Activated CD8-positive, alpha-beta memory T cell treated with anti-CD3 and anti-CD28 coated beads for 48 hours (primary cell): Measurements from ENCODE around the gene ADO.
A peak's percentile ranks its signal among the peaks of the same experiment; 100 is the strongest.

Source experiments
- DNase-seq, 3 experiments: peaks; one replicate each; pipeline ENCODE4 v3.0.0-alpha.2; 2020; ENCODE audit warnings: low read depth in 2 of 3, low spot score in 2 of 3

The ADO gene

DNA sequence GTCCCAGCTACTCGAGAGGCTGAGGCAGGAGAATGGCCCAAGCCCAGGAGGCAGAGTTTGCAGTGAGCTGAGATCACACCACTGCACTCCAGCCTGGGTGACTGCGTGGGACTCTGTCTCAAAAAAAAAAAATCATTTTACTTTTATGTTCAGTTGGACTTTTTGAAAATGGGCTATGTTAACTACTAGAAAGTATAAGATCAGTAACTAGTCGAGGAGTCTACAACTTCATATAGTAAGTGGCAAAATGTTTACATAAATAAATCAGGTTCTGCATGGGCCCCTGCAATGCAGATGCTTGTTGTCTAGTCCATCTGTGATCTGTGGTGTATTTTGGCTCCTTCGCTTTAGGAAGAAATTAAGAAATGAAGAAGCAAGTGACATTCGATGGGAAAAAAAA lies 12.3 kb upstream of the ADO start:
- DNase-seq: no peak

GRCh38 chr10:62794306-62794705 lies 10.2 kb upstream of the ADO start:
- DNase-seq: no peak

- no peak for DNase-seq
Measured at GRCh38 chr10:62795100-62795499, 9.4 kb upstream of the ADO start.

- DNase-seq: no peak
Measured at GRCh38 chr10:62795762-62796161, 8.8 kb upstream of the ADO start.

DNA sequence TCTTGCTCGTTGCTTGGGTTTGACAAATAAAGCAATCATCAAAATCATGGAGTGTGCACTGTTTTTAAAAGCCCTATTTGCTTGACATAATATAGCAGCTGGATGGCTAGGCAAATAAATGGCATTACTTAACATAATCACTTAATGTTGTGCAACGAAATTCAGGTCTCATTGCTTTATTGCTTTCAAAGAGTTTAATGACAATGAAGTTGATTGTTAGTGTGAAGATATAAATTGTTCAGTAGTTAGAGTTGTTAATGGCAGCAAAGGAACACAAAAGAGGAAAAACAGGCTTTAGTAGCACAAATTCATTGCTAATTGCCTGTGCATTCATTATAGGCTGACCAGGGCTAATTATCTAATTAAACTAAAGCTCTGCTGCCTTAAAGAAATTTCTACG lies 7.6 kb upstream of the ADO start:
- DNase-seq: no peak

DNA sequence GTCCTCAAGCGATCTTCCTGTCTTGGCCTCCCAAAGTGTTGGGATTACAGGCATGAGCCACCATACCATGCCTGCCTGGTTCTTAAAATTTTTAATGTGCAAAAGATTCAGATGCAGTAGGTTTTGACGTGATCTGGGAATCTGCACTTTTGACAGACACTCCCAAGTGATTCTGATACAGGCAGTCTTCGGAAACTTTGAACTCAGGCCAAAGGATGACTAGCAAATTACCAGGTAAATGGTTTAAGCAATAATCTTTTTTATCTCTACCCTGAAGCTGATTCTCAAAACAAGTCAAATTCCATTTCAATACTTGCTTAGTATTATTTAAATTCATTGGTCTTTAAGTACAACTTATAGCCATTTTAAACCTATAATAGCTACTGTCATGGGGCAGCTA lies 2.6 kb upstream of the ADO start:
- DNase-seq: no peak

- DNase-seq: no peak
Measured at GRCh38 chr10:62803724-62804355, 680 bp upstream of the ADO start.

DNA sequence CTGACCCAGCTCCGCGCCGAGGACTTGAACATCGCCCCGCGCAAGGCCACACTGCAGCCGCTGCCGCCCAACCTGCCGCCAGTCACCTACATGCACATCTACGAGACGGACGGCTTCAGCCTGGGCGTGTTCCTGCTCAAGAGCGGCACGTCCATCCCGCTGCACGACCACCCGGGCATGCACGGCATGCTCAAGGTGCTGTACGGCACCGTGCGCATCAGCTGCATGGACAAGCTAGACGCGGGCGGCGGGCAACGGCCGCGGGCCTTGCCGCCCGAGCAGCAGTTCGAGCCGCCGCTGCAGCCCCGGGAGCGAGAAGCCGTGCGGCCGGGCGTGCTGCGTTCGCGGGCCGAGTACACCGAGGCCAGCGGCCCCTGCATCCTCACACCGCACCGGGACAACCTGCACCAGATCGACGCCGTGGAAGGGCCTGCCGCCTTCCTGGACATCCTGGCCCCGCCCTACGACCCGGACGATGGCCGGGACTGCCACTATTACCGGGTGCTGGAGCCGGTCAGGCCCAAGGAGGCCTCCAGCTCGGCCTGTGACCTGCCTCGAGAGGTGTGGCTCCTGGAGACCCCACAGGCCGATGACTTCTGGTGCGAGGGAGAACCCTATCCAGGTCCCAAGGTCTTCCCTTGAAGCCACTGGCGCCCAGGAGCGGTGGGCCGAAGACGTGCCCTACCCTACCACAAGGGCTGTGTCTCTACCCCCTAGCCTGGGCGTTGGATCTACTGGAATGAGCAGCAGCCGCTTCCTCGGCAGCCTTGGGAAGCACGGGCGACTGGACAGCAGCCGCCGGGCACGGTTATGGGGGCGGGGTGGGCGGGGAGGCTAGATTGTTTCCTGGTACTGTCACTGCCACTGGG lies 945 bp downstream of the ADO start:
- peak in 1 of 3 experiments; percentile 33 for DNase-seq

- DNase-seq: no peak
Measured at GRCh38 chr10:62806251-62806650, 1.7 kb downstream of the ADO start.

DNA sequence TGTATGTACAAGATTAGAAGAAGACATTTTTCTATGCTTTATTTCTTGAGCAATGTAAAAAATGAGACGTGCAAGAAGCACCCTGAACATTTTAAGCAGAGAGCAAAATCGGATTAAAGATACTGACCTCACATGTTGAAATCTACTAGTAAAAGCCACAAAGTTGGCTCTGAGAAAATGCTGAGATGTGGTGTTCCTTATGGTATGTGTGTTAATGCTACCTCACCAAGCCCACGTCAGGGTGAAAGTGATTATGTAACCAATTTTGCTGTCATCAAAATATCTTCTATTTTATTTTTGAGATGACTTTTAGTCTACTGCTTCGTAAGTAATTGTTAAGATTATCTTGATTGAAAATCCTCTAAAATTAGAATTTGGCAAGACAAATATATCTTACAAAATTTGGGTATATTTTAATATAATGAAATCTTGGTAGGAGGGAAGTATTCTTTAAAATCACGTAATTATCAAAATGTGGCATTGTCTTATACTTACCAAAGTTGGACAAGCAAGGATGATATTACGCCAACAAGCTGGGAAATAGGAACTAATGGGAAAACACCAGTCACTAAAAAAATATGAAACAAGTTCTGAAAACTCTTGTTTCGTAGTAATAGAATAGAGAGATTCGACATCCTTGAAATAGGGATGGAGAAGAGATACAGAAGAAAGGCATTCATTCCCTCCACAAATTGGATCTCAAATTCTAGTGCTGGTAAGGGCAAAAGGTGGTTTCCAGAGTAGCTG lies 5.8 kb downstream of the ADO start:
- no peak for DNase-seq

- peak; percentile 52 to 65 (median 65) for DNase-seq
Measured at GRCh38 chr10:62811159-62811875, 6.8 kb downstream of the ADO start.

DNA sequence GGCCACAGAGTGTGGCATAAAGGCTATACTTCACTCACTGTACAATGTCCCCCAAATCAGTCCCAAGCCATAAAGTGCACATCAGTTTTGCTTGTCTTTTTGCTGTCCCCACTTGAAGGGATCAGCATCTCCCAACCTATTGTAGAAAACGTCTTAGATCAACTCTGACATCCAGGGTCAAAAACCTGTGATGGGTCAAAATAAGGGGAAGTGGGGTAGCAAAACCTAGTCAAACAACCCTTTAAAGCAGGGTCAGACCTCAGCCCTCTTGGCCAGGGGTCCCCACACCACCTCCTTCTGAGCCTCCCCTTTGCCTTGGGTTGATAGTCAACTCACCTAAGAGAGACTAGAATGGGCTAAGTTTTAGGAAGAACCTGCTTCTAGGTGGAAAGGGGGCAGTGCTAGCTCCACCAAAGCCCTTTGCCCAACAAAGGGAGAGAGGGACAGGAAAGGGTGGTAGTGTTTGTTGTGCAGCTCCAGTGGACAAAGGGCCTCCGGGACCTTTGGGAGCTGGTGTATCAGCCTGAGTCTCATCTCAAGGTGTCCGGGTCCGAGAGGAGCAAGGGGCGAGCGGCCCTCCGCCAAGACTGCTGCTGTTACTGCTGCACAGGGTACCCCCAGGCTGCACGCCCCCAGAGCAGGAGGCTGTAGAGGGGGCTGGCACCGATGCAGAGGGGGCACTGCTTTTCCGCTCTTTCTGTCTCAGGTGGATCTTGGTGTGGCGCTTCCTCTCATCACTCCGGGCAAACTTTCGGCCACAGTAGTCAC lies 8.3 kb downstream of the ADO start:
- DNase-seq: no peak

GRCh38 chr10:62813453-62813852 lies 8.9 kb downstream of the ADO start:
- DNase-seq: no peak

GRCh38 chr10:62813981-62814380 lies 9.5 kb downstream of the ADO start:
- DNase-seq: no peak

DNA sequence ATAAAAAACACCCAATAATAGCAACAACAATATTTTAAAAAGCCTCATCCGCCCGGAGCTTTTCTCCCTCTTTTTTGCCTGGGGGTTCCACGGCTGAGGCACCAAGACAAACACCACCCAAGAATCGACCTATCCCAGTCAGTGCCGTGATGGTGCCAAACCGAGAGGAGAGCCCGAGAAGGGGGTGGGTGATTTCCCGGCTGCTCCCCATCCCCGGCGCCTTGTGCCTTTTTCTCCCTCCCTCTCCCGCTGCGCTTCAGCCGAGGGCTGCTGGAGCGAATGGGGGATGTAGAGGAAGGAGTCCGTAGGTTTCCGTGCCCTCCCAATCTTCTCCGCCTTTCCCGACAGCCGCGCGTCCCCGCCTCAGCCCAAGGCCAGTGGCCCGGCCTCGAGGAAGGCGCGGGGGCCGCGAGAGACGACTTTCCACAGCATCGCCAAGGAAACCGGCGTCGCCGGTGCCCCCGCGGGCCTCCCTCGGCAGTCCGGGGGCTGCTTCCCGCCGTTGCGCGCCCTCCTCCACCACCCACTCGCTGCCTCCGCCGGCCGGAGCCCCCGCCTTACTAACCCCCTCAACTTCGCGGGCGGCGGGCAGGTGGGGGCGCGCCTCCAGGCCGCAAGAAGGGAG lies 10.3 kb downstream of the ADO start:
- DNase-seq: peak in 1 of 3 experiments; percentile 10

DNA sequence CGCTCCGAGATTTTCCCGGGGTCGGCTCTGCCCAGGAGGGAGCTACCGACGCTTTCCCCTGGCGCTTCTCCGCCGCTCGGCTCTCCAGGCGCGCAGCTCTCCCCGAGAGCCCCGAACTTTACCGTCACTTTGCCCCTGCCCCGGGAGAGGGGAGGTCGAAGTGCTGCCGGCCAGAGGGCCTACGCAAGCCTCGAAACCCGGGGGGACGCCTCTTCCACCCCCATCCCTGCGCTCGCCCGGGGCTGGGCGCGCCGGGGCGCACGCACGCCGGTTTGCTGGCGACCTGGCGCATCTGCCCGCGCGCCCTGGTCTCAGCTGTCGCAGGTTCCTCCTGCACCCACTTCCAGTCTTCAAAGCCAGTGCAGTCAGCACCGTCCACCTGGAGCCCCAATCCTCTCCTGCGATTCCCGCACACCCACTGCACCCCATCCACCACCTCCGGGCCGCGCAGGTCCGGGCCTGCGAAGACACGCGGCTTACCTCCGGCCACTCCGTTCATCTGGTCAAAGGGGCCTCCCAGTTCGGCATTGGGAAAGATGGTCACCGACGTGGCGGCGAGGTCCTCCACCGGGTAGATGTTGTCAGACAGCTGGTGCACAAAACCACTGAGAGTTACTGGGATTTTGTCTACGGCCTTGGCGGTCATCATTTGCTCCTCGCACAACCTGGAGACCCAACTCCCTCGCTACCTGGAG lies 11.0 kb downstream of the ADO start:
- peak in 1 of 3 experiments; percentile 17 for DNase-seq

DNA sequence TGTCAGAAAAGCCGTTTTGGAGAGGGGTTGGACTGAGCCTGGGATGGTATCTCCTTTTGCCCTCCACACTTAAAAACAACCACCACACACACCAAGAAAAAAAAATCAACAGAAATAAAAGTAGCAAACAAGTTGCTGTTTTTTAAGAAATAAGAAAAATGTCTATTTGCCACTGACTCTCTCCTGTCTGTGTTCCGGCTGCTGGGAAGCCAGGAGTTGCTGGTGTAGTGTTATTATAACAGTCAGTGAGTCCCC lies 11.5 kb downstream of the ADO start:
- DNase-seq: no peak

DNA sequence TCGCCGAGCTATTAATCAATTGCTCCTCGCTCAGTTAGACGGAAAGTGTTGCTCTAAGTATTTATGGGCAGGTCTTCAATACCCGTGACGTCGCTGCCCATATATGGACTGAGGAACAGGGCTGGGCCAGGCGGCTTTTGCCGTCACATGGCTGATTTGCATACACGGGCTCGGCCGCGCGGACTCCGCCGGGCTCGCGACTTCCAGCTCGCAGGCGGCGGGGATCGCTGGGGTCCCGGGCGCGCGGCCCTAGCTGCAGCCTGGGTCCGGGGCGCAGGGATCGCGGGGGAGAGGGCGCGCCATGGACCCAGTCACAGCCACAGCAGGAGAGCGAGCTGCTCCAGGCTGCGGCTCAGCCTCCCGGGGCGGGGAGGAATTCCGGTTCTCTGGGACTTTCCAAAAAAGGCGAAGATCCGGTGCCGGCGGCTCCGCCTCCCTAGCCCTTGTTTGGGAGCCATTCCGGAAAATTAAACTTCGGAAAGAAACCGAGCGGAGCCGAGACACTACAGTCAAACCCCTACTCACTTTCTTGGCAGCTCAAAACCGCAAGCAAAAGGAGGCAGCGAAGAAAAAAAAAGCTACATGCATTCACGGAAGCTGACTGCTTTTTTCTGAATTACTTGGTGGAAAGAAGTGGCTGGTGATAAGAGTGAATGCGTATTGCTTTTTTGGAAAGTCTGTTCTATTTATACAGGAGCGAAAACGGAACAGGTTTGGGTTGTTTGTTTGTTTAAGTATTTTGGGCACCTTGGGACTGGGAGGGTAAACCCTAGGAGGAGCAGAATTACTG lies 12.0 kb downstream of the ADO start, which contains the start of gene EGR2:
TSS of gene EGR2 (minus strand) at position 36 of the 790 bp plus-strand sequence. CDS start 337 bp downstream, outside the sequence.
- peak; percentile 81 to 86 (median 86) for DNase-seq
